Hypothalamus (tissue), 51 donors: ENCODE results near the gene DCK.

ENCODE experiments used
- DNase-seq, 51 donors: peaks; one replicate each; lab custom pipeline; 2025; lab: John Stamatoyannopoulos, UW

Gene DCK

DNA sequence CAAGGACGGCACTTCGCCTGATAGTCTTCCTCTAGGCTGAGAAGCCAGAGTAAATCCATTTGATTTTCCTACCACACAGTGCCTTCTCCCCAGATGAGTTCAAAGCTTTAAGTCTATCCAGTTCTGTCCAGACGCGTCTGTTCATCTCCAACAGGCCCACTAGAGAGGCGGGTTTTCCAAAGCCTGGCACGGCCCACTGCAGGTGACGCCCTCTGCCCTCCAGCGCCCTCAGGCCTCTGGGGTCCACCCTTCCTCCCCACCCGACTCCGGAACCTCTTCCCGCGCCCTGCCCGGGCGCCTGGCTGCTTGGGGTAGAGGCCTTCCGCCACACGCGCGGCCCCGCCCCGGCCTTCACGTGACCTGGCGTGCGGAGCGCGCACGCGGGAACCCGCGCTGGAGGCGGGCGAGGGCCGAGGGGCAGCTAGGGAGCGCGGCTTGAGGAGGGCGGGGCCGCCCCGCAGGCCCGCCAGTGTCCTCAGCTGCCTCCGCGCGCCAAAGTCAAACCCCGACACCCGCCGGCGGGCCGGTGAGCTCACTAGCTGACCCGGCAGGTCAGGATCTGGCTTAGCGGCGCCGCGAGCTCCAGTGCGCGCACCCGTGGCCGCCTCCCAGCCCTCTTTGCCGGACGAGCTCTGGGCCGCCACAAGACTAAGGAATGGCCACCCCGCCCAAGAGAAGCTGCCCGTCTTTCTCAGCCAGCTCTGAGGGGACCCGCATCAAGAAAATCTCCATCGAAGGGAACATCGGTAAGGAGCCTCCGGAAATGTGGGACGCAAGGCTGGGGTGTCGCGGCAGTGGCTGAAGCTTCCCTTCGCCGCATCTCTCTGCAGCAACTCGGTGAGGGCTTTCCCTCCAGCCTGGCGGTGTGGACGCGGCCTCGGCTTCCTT is at the start of gene DCK:
Gene DCK, plus strand, starts transcription at position 469 of the 888 bp plus-strand sequence. Its CDS starts 187 bp downstream, at position 656.
- DNase-seq, result peak; percentile 45 to 92 (median 80)

- DNase-seq, result no peak
Measured at GRCh38 chr4:70945046-70945445, 48.4 kb upstream of the DCK start.

DNA sequence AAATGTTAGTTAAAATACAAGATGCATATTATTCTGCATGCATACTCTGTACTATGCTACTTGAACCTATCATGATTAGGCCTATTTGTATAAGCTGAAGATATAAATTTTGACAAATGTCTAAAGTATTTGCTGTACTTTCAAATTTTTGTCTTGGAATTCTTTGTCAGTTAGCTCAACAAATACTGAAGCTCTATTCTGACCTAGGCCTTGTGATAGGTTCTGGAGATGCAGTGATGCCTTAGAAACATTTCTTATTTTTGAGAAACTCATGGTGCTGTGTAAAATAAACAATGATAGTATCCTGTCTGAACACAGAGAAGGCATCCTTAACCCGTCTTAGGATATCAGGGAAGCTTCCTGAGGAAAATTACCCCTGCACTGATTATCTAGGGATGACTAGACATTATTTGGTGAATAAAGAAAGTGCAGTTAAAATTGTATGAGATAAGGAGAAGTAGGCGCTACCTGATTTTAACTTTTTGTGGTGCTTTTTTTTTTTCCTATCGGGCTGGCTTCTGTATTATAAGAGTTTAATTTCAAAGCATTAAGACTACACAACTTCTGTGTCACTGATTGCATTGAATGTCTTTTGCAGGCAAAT is 47.9 kb upstream of the DCK start:
- no peak for DNase-seq

- no peak for DNase-seq
Measured at GRCh38 chr4:70946939-70947338, 46.5 kb upstream of the DCK start.

GRCh38 chr4:70948665-70949260 is 44.7 kb upstream of the DCK start:
- DNase-seq, result peak in 1 of 51 donors; percentile 5

GRCh38 chr4:70954032-70954431 is 39.4 kb upstream of the DCK start:
- DNase-seq, result no peak

- DNase-seq, result no peak
Measured at GRCh38 chr4:70956549-70957210, 36.8 kb upstream of the DCK start.

- DNase-seq, result no peak
Measured at GRCh38 chr4:70958681-70959080, 34.8 kb upstream of the DCK start.

DNA sequence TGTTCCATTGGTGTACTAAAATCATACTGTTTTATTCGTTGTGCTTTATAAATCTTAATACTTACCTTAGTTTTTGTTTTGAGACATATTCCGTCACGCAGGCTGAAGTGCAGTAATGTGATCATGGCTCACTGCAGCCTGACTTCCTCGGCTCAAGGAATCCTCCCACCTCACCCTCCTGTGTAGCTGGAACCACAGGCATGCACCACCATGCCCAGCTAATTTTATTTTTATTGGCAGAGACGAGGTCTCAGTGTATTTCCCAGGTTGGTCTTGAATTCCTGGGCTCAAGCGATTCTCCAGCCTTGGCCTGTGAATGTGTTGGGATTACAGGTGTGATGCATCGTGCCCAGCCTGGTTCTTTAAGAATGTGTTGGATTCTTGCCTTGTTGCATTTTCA is 24.4 kb upstream of the DCK start:
- no peak for DNase-seq

DNA sequence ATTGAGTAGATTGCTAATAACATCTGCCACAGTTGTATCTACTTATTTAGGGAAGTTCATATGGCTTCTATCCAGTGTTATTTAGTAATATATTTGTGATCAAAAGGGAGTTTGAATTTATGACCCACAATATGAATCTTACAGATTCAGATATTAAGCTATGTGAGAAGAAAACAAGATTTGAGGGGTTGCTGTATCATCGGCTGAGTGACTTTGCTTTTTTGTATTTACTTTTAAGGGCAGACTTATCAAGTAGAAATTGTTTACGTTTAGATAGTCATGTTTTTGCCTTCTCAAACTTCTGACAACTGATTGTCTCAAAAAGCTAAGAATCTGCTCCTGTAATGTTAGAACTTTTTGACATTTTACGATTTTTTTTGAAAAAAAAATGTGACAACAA is 17.2 kb upstream of the DCK start:
- DNase-seq, result no peak

DNA sequence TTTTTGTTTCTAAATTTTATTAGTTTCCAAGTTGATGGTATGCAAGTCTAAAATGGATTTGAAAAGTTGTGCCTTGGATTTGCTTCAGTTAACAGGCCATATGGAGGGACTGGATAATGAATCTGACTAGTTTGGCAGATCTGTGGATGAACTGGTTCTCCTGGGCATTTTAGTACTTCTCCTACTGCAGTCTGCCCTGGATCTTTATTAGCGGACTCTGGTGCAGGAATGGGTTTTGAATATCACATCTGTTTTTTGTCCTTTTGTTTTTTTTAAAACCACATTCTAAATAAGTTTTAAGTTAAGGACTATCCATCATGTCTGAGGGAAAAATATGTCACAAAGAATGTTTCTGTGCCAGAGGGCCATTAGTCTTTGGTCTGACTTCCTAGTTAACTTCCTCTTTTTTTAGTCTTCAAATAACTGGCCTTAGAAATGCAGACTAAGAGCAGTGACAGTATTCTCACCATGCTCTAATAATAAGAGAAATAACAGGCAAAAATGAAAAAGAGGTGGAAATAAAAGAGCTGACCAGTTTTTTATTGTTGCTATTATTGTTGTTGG is 13.9 kb upstream of the DCK start:
- no peak for DNase-seq

GRCh38 chr4:70980196-70980595 is 13.3 kb upstream of the DCK start:
- no peak for DNase-seq

DNA sequence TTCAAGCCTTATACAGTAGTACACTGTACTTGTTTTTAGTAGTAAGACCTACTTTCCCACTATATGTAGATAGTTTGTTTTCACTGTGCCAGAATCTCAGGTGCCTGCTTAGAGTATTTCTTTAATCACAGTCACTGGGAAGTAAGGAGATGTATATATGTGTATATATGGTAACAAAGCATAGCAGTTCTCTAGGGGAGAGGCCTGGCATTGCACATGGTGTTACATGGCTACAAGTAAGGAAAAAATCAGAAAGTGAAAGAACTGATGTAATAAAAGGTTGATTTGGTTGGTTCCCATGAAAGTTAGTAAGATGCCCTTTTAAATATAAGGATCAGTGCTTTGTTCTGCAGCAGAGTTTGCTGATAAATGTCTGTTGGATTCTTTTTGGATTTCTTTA is 9.3 kb upstream of the DCK start:
- no peak for DNase-seq

DNA sequence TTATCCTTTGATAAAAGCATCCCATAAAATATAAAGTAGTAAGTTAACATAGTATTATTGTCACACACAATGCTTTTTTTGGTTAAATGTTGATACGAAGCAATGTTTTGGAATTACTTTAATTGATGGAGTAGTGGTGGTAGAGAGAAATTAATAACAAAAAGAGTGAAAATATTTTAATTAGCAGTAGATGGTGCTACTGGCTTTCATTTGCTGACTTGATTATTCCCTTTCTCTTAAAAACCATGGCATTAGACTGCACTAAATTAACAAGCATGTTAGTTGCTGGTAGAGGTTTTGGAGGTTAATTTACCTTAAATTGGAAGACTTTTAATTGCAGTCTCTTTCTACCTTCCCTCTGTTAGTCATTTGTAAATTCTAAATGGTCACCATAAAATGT is 8.9 kb upstream of the DCK start:
- no peak for DNase-seq

DNA sequence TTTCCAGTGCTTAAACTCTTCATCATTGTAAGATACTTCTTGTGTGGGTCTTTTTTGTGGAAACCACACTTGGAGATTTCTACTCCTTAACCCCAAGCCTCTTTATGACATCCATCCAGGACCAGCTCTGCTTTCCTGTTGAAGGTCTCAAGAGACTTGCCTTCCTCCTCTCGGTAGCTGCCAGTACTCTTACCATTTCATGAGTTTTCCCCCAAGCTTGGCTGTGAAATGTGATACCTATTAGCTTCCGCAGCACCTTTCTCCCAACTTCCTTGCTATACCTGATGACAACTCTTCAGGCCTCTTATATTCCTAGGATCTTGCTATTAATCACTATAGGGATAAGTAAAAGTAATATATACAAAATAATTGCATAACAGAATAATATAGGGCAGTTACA is 1.9 kb upstream of the DCK start:
- DNase-seq, result no peak

DNA sequence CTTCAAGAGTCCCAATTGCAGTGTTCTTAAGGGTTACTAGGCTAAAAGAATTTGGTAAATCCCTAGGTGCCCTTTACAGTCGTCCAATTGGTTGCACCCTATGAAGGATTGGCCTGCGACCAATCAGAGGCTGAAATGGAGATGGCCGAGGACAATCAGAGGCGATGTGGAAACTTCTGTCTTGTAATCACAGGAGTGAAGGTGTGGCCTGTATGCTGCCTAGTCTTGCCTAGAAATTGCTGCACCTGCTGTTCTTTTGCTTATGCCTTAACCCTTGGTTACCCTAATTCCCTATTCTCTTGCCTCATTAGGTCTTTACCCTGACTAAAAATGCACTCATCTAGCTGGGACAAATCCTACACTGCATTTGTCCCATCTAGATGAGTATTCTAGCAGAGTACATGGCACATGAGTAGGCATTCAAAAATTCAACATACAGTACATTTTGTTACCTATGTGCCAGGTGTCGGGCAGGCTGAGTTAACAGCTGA is 1.0 kb upstream of the DCK start:
- DNase-seq, result peak in 6 of 51 donors; percentile 2 to 21 (median 6)

GRCh38 chr4:70994069-70994366 is 569 bp downstream of the DCK start:
- no peak for DNase-seq

DNA sequence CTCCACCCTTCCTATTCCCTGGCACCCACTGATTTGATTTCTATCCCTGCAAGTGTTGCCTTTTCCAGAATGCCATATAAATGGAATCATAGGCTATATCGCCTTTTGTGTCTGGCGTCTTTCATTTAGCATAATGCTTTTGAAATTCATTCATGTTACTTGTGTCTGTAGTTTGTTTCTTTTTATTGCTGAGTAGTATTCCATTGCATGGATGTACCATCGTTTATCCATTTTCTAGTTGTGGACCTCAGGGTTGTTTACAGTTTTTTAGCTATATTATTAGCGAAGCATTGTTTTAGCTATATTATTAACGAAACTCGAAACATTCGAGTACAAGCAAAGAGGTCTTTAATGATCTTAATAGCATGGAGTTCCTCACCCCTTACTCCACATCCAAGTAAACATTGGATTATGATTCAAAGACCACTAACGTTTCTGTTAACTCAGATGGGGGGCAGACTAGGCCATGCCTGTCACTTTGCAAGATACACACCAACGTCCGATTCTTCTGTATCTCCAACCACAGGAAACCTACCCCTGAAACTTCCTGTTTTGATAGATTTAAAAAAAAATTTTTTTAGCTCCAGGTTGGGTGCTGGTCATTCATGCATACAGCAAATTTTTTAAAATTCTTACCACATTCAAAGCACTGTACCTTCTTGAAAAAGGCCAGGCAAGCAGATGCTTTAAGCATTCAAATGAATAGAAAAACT is 1.1 kb downstream of the DCK start:
- DNase-seq, result no peak

- DNase-seq, result peak in 3 of 51 donors; percentile 2 to 22 (median 7)
Measured at GRCh38 chr4:70996018-70996360, 2.5 kb downstream of the DCK start.

GRCh38 chr4:70997036-70997435 is 3.6 kb downstream of the DCK start:
- DNase-seq, result no peak
